Nephron (organoid): Measurements from ENCODE around the gene ABHD10.

Experiments
- H3K27ac Mint-ChIP-seq, 3 experiments: 2 replicates each; pipeline ENCODE4 v1.8.0; 2020; ENCODE audit warnings: mixed read lengths in 3 of 3, mild to moderate bottlenecking in 2 of 3, moderate library complexity in 1 of 3
- H3K27me3 Mint-ChIP-seq: 2 replicates; pipeline ENCODE4 v1.8.0; 2021; ENCODE audit warnings: low read depth, mild to moderate bottlenecking, moderate library complexity, mixed read lengths
- H3K36me3 Mint-ChIP-seq: 2 replicates; pipeline ENCODE4 v1.8.0; 2020; ENCODE audit warnings: low read depth, mixed read lengths
- H3K4me1 Mint-ChIP-seq: 2 replicates; pipeline ENCODE4 v1.8.0; 2020; ENCODE audit warnings: mixed read lengths
- H3K4me3 Mint-ChIP-seq, 3 experiments: 2 replicates each; pipeline ENCODE4 v1.8.0; 2020; ENCODE audit warnings: mild to moderate bottlenecking in 3 of 3, mixed read lengths in 3 of 3, moderate library complexity in 2 of 3
- H3K9me3 Mint-ChIP-seq: 2 replicates; pipeline ENCODE4 v1.8.0; 2020; ENCODE audit warnings: mixed read lengths
- TF ChIP-seq, protein P1 (sequence below), 3 experiments: fragments of 200-600 bp; sonication (generic); IDR thresholded peaks; one replicate each; pipeline ENCODE4 v1.5.0; 2021; ENCODE audit warnings: antibody characterized with exemption in 3 of 3; ENCODE audit not compliant: unreplicated experiment in 3 of 3

ABHD10 gene

DNA sequence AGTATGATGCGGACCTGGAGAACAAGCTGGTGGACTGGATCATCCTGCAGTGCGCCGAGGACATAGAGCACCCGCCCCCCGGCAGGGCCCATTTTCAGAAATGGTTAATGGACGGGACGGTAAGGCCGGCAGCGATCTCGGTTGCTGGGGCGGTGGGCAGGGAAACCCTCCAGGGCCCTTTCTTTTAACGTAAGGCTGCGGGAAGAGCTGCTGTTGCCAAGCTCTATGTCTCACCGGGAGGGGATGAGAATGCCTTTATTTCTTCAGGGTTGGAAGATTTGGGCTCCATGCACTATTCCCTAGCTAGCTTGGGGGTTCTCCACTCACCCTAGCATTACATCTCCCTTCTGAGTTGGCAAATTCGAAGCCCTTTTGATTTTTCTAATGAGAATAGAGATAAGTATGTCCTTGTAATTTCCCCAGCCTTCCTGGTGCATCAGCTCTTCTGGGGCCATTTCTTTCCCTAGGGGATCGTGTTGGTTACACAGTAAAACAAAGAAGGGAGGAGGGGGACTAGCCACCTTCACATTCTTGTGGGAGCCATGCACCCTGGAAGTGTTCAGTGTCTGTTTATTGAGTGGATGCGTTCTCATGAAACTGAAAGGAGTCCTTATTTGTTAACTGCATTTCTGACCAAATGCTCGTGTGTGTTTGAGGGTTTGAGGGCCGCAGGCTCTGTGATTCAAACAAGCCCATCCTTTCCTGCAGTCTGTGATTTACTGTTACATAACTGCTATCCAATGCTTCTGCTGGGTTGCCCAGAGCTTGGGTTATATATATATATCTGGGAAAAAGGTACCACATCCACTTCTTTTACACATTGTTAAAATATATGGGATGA lies 20.9 kb downstream of the ABHD10 start:
- H3K9me3 Mint-ChIP-seq: no peaks in the 10 kb centered on the region
- peak overlapping the region; percentile 86 to 91 (median 87) for H3K4me3 Mint-ChIP-seq
- peak overlapping the region; percentile 30 to 37 (median 36) for H3K27ac Mint-ChIP-seq
- H3K36me3 Mint-ChIP-seq: no peaks in the 10 kb centered on the region
- TF ChIP-seq, protein P1, sequence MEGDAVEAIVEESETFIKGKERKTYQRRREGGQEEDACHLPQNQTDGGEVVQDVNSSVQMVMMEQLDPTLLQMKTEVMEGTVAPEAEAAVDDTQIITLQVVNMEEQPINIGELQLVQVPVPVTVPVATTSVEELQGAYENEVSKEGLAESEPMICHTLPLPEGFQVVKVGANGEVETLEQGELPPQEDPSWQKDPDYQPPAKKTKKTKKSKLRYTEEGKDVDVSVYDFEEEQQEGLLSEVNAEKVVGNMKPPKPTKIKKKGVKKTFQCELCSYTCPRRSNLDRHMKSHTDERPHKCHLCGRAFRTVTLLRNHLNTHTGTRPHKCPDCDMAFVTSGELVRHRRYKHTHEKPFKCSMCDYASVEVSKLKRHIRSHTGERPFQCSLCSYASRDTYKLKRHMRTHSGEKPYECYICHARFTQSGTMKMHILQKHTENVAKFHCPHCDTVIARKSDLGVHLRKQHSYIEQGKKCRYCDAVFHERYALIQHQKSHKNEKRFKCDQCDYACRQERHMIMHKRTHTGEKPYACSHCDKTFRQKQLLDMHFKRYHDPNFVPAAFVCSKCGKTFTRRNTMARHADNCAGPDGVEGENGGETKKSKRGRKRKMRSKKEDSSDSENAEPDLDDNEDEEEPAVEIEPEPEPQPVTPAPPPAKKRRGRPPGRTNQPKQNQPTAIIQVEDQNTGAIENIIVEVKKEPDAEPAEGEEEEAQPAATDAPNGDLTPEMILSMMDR (IDR thresholded peaks at IDR 0.05; ENCODE audit: unreplicated experiment in 3 of 3): no peak
- H3K4me1 Mint-ChIP-seq: peaks cover 46% of the 10 kb centered on the region
- peaks cover 29% of the 10 kb centered on the region for H3K27me3 Mint-ChIP-seq

DNA sequence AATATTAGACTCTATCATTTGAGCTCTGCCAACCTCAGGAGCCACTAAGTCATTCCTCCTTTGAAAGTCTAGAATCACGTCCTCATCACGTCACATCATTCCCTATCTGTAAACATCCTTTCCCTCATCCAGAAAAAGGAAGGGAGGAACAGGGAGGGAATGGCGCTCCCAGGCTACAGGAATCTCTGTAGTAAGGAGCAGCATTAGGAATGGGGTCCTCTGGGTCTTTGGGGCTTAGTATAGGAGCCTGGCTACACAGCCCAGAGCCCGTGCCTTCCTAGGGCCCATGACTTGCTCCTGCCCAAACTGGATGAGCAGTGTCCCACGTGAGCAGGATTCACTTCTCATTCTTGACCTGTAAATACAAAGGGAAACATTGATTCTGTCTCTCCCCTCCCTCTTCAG lies 21.5 kb downstream of the ABHD10 start:
- TF ChIP-seq, protein P1 (IDR thresholded peaks at IDR 0.05; ENCODE audit: unreplicated experiment in 3 of 3): no peak
- H3K4me1 Mint-ChIP-seq: peaks cover 46% of the 10 kb centered on the region
- peak overlapping the region; percentile 58 to 91 (median 86) for H3K4me3 Mint-ChIP-seq
- peaks cover 2% of the 10 kb centered on the region for H3K36me3 Mint-ChIP-seq
- no peak overlapping the region for H3K27ac Mint-ChIP-seq
- no peaks in the 10 kb centered on the region for H3K9me3 Mint-ChIP-seq
- H3K27me3 Mint-ChIP-seq: peaks cover 29% of the 10 kb centered on the region

DNA sequence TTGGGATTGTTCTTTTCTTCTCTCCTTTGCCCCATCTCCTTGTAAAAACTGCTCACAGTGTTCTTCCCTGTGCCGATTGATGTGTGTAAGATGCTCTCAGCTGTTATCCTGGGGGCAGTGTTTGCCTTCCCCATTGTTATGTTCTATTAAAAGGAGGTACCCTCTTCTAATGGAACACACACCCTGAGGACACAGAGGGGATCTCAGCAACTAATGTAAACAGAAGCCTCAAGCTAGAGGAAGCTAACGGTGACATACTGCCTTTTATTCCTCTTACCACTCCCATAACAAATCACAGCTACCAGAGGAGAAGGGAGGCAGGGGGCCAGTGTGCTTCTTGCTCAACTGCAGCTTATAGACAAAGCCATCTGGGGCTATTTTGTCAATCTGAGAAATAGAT lies 22.1 kb downstream of the ABHD10 start:
- Mint-ChIP-seq H3K27ac (peak overlapping the region in 1 of 3 experiments; percentile 20), H3K9me3 (no peaks in the 10 kb centered on the region), H3K27me3 (peaks cover 29% of the 10 kb centered on the region), H3K36me3 (peaks cover 3% of the 10 kb centered on the region), H3K4me3 (peak overlapping the region; percentile 58 to 91 (median 86)), H3K4me1 (peaks cover 46% of the 10 kb centered on the region)
- TF ChIP-seq, protein P1 (IDR thresholded peaks at IDR 0.05; ENCODE audit: unreplicated experiment in 3 of 3): no peak

- Mint-ChIP-seq H3K36me3 (peaks cover 3% of the 10 kb centered on the region), H3K27ac (no peak overlapping the region), H3K4me1 (peaks cover 46% of the 10 kb centered on the region), H3K4me3 (peak overlapping the region in 2 of 3 experiments; percentile 15 to 54), H3K9me3 (no peaks in the 10 kb centered on the region), H3K27me3 (peaks cover 29% of the 10 kb centered on the region)
- TF ChIP-seq, protein P1 (IDR thresholded peaks at IDR 0.05; ENCODE audit: unreplicated experiment in 3 of 3): no peak
Observed at GRCh38 chr3:112001526-112001925, 22.7 kb downstream of the ABHD10 start.

GRCh38 chr3:112002096-112002971 lies 23.5 kb downstream of the ABHD10 start:
- Mint-ChIP-seq H3K27ac (no peak overlapping the region), H3K27me3 (peaks cover 29% of the 10 kb centered on the region), H3K4me1 (peaks cover 48% of the 10 kb centered on the region), H3K4me3 (no peak overlapping the region), H3K36me3 (peaks cover 3% of the 10 kb centered on the region), H3K9me3 (no peaks in the 10 kb centered on the region)
- TF ChIP-seq, protein P1 (IDR thresholded peaks at IDR 0.05; ENCODE audit: unreplicated experiment in 3 of 3): no peak
